Measurements from ENCODE around the gene MYL6.

MYL6 gene

DNA sequence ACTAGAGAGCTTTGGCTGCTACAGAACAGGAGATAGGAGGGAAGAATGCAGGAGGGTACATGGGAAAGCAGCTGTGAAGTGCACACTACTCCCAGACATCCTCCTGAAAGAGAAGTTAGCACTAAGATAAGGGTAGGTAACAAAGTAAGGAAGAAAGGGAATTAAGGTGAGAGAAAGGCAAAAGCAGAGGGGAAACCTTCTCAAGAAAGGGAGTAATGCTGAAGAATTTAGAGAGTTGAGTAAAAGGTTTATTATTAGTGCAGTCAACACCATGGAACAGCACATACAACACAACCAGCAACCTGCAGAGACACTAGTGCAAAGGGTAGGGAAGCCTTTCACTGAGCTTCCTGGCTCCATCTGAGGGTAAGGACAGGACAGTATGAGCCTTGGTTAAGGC, 46.1 kb downstream of the MYL6 start:
- Histone ChIP-seq H3K4me3 (ENCODE audit: low read length in 2 of 2) (no peak overlapping the region), H3K4me1 (ENCODE audit: control insufficient read depth in 2 of 2, insufficient read depth in 1 of 2, low read depth in 1 of 2, low read length in 2 of 2) (no peaks in the 10 kb centered on the region), H3K18ac (ENCODE audit: low read length) (no peak overlapping the region), H3K9ac (ENCODE audit: low read depth, low read length, poor library complexity) (no peak overlapping the region), H2BK120ac (ENCODE audit: low read depth, low read length) (no peak overlapping the region), H3K14ac (ENCODE audit: low read length) (no peak overlapping the region), H4K8ac (ENCODE audit: low read depth, low read length) (no peak overlapping the region), H2BK15ac (ENCODE audit: low read length) (no peak overlapping the region), H4K91ac (ENCODE audit: low read depth, low read length, poor library complexity) (no peak overlapping the region), H3K27me3 (ENCODE audit: control insufficient read depth in 3 of 3, insufficient read depth in 3 of 3, low read depth in 1 of 3, low read length in 3 of 3) (no peaks in the 10 kb centered on the region), H3K27ac (replicated peaks; ENCODE audit: low read length) (no peak overlapping the region), H3K4ac (ENCODE audit: low read length) (no peak overlapping the region), H3K4me2 (ENCODE audit: insufficient read depth, low read length, poor library complexity, severe bottlenecking) (no peak overlapping the region), H2AK5ac (ENCODE audit: low read depth, low read length) (no peak overlapping the region), H2BK5ac (ENCODE audit: low read length) (no peak overlapping the region), H3K9me3 (replicated peaks in 1 of 2; ENCODE audit: control insufficient read depth in 2 of 2, insufficient read depth in 1 of 2, low read depth in 1 of 2, low read length in 2 of 2) (no peaks in the 10 kb centered on the region), H3K79me1 (ENCODE audit: low read depth, low read length) (no peaks in the 10 kb centered on the region), H2AFZ (ENCODE audit: low read length) (no peak overlapping the region), H3K36me3 (replicated peaks in 1 of 2; ENCODE audit: control insufficient read depth in 2 of 2, insufficient read depth in 2 of 2, low read length in 2 of 2) (peaks cover 27 to 48% of the 10 kb centered on the region in 2 donors), H3K23ac (ENCODE audit: low read depth, low read length, poor library complexity) (no peak overlapping the region), H2BK12ac (ENCODE audit: low read length) (no peak overlapping the region)
- no peak for DNase-seq (ENCODE audit: low spot score)

DNA sequence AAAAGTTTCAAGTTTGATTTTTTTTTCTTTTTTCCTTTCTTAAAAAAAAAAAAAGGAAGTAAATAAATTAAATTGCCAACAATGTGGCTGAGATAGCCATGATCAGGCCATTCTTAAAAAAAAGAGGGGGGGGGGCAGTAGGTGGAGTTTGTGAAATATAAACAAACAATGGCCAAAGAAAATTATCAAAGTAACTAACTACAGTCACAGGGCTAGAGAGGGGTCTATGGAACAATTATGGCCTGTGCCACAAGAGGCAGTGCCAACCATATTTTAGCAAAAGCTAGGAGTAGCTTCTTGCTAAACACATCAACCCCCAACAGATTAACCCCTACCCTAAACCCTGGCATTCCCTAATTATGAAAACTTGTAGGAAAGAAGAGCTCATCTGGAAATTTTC, 47.3 kb downstream of the MYL6 start:
- H3K14ac ChIP-seq (ENCODE audit: low read length): no peak overlapping the region
- H3K4ac ChIP-seq (ENCODE audit: low read length): no peak overlapping the region
- H3K23ac ChIP-seq (ENCODE audit: low read depth, low read length, poor library complexity): no peak overlapping the region
- DNase-seq (ENCODE audit: low spot score): no peak
- no peak overlapping the region for H2BK5ac ChIP-seq (ENCODE audit: low read length)
- H3K18ac ChIP-seq (ENCODE audit: low read length): no peak overlapping the region
- no peaks in the 10 kb centered on the region for H3K27me3 ChIP-seq (ENCODE audit: control insufficient read depth in 3 of 3, insufficient read depth in 3 of 3, low read depth in 1 of 3, low read length in 3 of 3)
- H3K79me1 ChIP-seq (ENCODE audit: low read depth, low read length): no peaks in the 10 kb centered on the region
- H2AK5ac ChIP-seq (ENCODE audit: low read depth, low read length): no peak overlapping the region
- peaks cover 0 to 3% of the 10 kb centered on the region in 2 donors for H3K9me3 ChIP-seq (replicated peaks in 1 of 2; ENCODE audit: control insufficient read depth in 2 of 2, insufficient read depth in 1 of 2, low read depth in 1 of 2, low read length in 2 of 2)
- no peak overlapping the region for H2BK120ac ChIP-seq (ENCODE audit: low read depth, low read length)
- H3K4me1 ChIP-seq (ENCODE audit: control insufficient read depth in 2 of 2, insufficient read depth in 1 of 2, low read depth in 1 of 2, low read length in 2 of 2): no peaks in the 10 kb centered on the region
- H3K36me3 ChIP-seq (replicated peaks in 1 of 2; ENCODE audit: control insufficient read depth in 2 of 2, insufficient read depth in 2 of 2, low read length in 2 of 2): peaks cover 32 to 56% of the 10 kb centered on the region in 2 donors
- H3K4me3 ChIP-seq (ENCODE audit: low read length in 2 of 2): no peak overlapping the region
- no peak overlapping the region for H4K8ac ChIP-seq (ENCODE audit: low read depth, low read length)
- H3K9ac ChIP-seq (ENCODE audit: low read depth, low read length, poor library complexity): no peak overlapping the region
- no peak overlapping the region for H2BK15ac ChIP-seq (ENCODE audit: low read length)
- H4K91ac ChIP-seq (ENCODE audit: low read depth, low read length, poor library complexity): no peak overlapping the region
- H2BK12ac ChIP-seq (ENCODE audit: low read length): no peak overlapping the region
- no peak overlapping the region for H3K4me2 ChIP-seq (ENCODE audit: insufficient read depth, low read length, poor library complexity, severe bottlenecking)
- H2AFZ ChIP-seq (ENCODE audit: low read length): no peak overlapping the region
- H3K27ac ChIP-seq (replicated peaks; ENCODE audit: low read length): no peak overlapping the region

DNA sequence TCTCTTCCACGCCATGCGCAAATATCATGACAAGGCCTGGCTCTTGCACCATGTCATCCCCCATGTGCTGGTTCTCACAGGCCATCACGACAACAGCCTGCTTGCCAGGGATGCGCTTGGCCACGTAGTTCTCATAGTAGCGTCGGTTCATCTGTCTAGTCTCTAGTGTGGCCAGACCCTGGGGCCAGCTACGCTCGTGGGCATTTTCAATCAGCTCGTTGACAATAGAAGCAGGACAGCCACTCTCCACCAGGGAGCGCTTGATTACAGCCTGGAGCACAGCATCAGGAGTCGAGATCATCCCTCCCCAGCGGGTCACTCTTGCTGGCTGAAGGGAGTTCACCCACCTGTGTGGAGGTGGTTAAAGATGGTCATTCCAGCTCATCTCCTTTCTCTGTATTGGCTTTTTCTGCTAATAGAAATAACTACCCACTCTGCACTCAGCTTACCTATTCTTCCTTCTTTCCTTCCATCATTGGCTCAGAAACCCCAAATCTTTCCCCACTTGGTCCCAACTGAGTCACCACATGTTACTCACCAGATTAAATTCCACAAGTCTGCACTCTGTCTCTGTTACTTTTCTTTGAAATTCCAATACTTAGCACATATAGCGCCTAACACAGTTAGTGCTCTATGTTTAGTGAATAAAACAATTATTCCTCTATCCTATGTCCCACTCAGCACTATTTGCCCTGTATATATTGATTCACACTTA, 48.5 kb downstream of the MYL6 start:
- Histone ChIP-seq H2AFZ (ENCODE audit: low read length) (no peak overlapping the region), H3K36me3 (replicated peaks in 1 of 2; ENCODE audit: control insufficient read depth in 2 of 2, insufficient read depth in 2 of 2, low read length in 2 of 2) (peaks cover 34 to 66% of the 10 kb centered on the region in 2 donors)

DNA sequence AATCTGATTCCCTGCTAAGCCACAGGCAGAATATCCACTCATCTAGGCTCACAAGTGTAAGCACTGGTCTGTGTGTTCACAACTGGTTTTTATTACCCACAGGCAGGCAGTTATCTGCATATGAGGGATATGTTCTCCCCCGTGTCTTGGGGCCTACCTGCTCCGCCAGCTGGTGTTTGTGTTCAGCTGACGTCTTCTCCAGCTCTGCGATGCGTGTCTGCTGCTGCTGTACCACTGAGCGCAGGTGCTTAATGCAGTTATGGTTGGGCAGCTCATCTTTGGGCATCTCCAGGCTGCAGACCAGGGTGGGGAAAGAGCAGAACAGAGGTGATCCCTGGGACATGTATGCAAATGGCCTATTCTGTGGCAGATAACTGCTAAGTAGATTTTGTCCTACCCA, 49.8 kb downstream of the MYL6 start:
- Histone ChIP-seq H2BK120ac (ENCODE audit: low read depth, low read length) (no peak overlapping the region), H3K9ac (ENCODE audit: low read depth, low read length, poor library complexity) (no peak overlapping the region), H3K27me3 (ENCODE audit: control insufficient read depth in 3 of 3, insufficient read depth in 3 of 3, low read depth in 1 of 3, low read length in 3 of 3) (no peaks in the 10 kb centered on the region), H3K27ac (replicated peaks; ENCODE audit: low read length) (no peak overlapping the region), H3K4me3 (ENCODE audit: low read length in 2 of 2) (peak overlapping the region in 1 of 2 donors; percentile 33), H3K4me2 (ENCODE audit: insufficient read depth, low read length, poor library complexity, severe bottlenecking) (no peak overlapping the region), H2AFZ (ENCODE audit: low read length) (no peak overlapping the region), H3K23ac (ENCODE audit: low read depth, low read length, poor library complexity) (no peak overlapping the region), H3K4ac (ENCODE audit: low read length) (no peak overlapping the region), H2BK12ac (ENCODE audit: low read length) (no peak overlapping the region), H3K36me3 (replicated peaks in 1 of 2; ENCODE audit: control insufficient read depth in 2 of 2, insufficient read depth in 2 of 2, low read length in 2 of 2) (peaks cover 41 to 80% of the 10 kb centered on the region in 2 donors), H3K14ac (ENCODE audit: low read length) (no peak overlapping the region), H2AK5ac (ENCODE audit: low read depth, low read length) (no peak overlapping the region), H3K4me1 (ENCODE audit: control insufficient read depth in 2 of 2, insufficient read depth in 1 of 2, low read depth in 1 of 2, low read length in 2 of 2) (no peaks in the 10 kb centered on the region), H3K9me3 (replicated peaks in 1 of 2; ENCODE audit: control insufficient read depth in 2 of 2, insufficient read depth in 1 of 2, low read depth in 1 of 2, low read length in 2 of 2) (peaks cover 0 to 3% of the 10 kb centered on the region in 2 donors), H4K8ac (ENCODE audit: low read depth, low read length) (no peak overlapping the region), H2BK15ac (ENCODE audit: low read length) (no peak overlapping the region), H4K91ac (ENCODE audit: low read depth, low read length, poor library complexity) (no peak overlapping the region), H3K79me1 (ENCODE audit: low read depth, low read length) (no peaks in the 10 kb centered on the region), H3K18ac (ENCODE audit: low read length) (no peak overlapping the region), H2BK5ac (ENCODE audit: low read length) (no peak overlapping the region)
- WGBS, 2 donors (ENCODE audit: extremely low coverage in 2 of 2, insufficient read length in 2 of 2, insufficient replicate concordance in 1 of 2): no CpG with 5 or more reads among the region's 6 CpGs
- DNase-seq (ENCODE audit: low spot score): no peak

More for the DNA sequence above, 48.5 kb downstream of the MYL6 start:
- Histone ChIP-seq H2BK12ac (ENCODE audit: low read length) (no peak overlapping the region), H2AK5ac (ENCODE audit: low read depth, low read length) (no peak overlapping the region), H3K18ac (ENCODE audit: low read length) (no peak overlapping the region), H3K23ac (ENCODE audit: low read depth, low read length, poor library complexity) (no peak overlapping the region), H3K9ac (ENCODE audit: low read depth, low read length, poor library complexity) (no peak overlapping the region), H3K4ac (ENCODE audit: low read length) (no peak overlapping the region), H4K8ac (ENCODE audit: low read depth, low read length) (no peak overlapping the region), H3K4me1 (ENCODE audit: control insufficient read depth in 2 of 2, insufficient read depth in 1 of 2, low read depth in 1 of 2, low read length in 2 of 2) (no peaks in the 10 kb centered on the region), H3K4me3 (ENCODE audit: low read length in 2 of 2) (no peak overlapping the region), H3K9me3 (replicated peaks in 1 of 2; ENCODE audit: control insufficient read depth in 2 of 2, insufficient read depth in 1 of 2, low read depth in 1 of 2, low read length in 2 of 2) (peaks cover 0 to 3% of the 10 kb centered on the region in 2 donors), H2BK120ac (ENCODE audit: low read depth, low read length) (no peak overlapping the region), H3K27me3 (ENCODE audit: control insufficient read depth in 3 of 3, insufficient read depth in 3 of 3, low read depth in 1 of 3, low read length in 3 of 3) (no peaks in the 10 kb centered on the region), H3K4me2 (ENCODE audit: insufficient read depth, low read length, poor library complexity, severe bottlenecking) (no peak overlapping the region), H3K14ac (ENCODE audit: low read length) (no peak overlapping the region), H3K27ac (replicated peaks; ENCODE audit: low read length) (no peak overlapping the region), H2BK15ac (ENCODE audit: low read length) (no peak overlapping the region), H2BK5ac (ENCODE audit: low read length) (no peak overlapping the region), H3K79me1 (ENCODE audit: low read depth, low read length) (no peaks in the 10 kb centered on the region), H4K91ac (ENCODE audit: low read depth, low read length, poor library complexity) (no peak overlapping the region)
- WGBS, 2 donors (ENCODE audit: extremely low coverage in 2 of 2, insufficient read length in 2 of 2, insufficient replicate concordance in 1 of 2): no CpG with 5 or more reads among the region's 14 CpGs
- peak; percentile 31 for DNase-seq (ENCODE audit: low spot score)

Data from neuronal stem cell (in vitro differentiated cells).